ENCODE results near the gene BARD1.

Gene BARD1

GRCh38 chr2:214808981-214809750 is at the start of gene BARD1:
Gene BARD1, minus strand, starts transcription at chr2:214809683. Its CDS starts 114 bp downstream, at chr2:214809569.
- ATAC-seq (ENCODE audit: insufficient read depth, low read depth) (peak; percentile 52), DNase-seq (peak; percentile 75)
- TF ChIP-seq EZH2 (IDR thresholded peaks at IDR 0.05; ENCODE audit: borderline replicate concordance, low read depth, low read length, severe bottlenecking), result no peak
- TF ChIP-seq CTCF (IDR thresholded peaks at IDR 0.05; ENCODE audit: borderline replicate concordance, extremely low read depth, low read length, poor library complexity, severe bottlenecking), result peak; percentile 32
- Histone ChIP-seq H3K36me3 (ENCODE audit: insufficient read depth, low read length) (peaks cover 21% of the 10 kb centered on the region), H3K4me1 (ENCODE audit: insufficient read depth, low read length) (peaks cover 45% of the 10 kb centered on the region), H3K4me2 (ENCODE audit: insufficient read depth, low read length) (peak within 1 kb of the TSS; percentile 83), H3K9me3 (ENCODE audit: insufficient read depth, low read length, severe bottlenecking) (no peaks in the 10 kb centered on the region), H3K27ac (ENCODE audit: low read length) (peak within 1 kb of the TSS; percentile 99), H3K4me3 (ENCODE audit: low read depth in 1 of 2, low read length in 2 of 2) (peak within 1 kb of the TSS; percentile 76 to 93), H3K79me2 (ENCODE audit: insufficient read depth, low read length) (peaks cover 53% of the 10 kb centered on the region), H3K27me3 (ENCODE audit: insufficient read depth, low read length, poor library complexity) (no peaks in the 10 kb centered on the region), H4K20me1 (ENCODE audit: insufficient read depth, low read length) (peaks cover 42% of the 10 kb centered on the region), H2AFZ (ENCODE audit: low read depth, low read length) (peak within 1 kb of the TSS; percentile 91), H3K9ac (ENCODE audit: low read depth, low read length) (peak within 1 kb of the TSS; percentile 99)

DNA sequence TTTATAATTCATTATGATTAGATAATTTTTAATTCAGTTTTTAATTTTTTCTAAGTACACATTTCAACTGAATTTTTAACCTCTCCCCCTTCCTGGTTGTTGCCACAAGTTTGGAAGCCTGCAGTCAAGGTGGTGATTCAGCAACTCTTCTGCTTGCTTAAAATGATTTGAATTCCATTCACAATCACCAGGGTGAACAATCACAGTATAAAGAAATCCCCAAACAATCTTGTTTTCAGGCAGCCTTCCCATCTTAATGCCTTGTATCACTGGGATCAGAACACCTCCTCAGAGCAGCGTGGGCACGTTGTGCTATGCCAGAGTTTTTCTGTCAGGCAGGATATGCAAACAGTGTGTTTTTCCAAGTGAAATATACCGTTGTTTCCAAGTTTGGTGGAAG is 46.7 kb upstream of the BARD1 start:
- H3K4me2 ChIP-seq (ENCODE audit: insufficient read depth, low read length), result no peak overlapping the region
- no peaks in the 10 kb centered on the region for H3K9me3 ChIP-seq (ENCODE audit: insufficient read depth, low read length, severe bottlenecking)
- no peaks in the 10 kb centered on the region for H3K4me1 ChIP-seq (ENCODE audit: insufficient read depth, low read length)
- DNase-seq (no peak), ATAC-seq (ENCODE audit: insufficient read depth, low read depth) (no peak)
- no peak overlapping the region for H3K4me3 ChIP-seq (ENCODE audit: low read depth in 1 of 2, low read length in 2 of 2)
- no peak overlapping the region for H2AFZ ChIP-seq (ENCODE audit: low read depth, low read length)
- no peak overlapping the region for H3K27ac ChIP-seq (ENCODE audit: low read length)
- H4K20me1 ChIP-seq (ENCODE audit: insufficient read depth, low read length), result no peaks in the 10 kb centered on the region
- TF ChIP-seq EZH2 (IDR thresholded peaks at IDR 0.05; ENCODE audit: borderline replicate concordance, low read depth, low read length, severe bottlenecking), result no peak
- no peak for TF ChIP-seq CTCF (IDR thresholded peaks at IDR 0.05; ENCODE audit: borderline replicate concordance, extremely low read depth, low read length, poor library complexity, severe bottlenecking)
- H3K79me2 ChIP-seq (ENCODE audit: insufficient read depth, low read length), result no peaks in the 10 kb centered on the region
- H3K9ac ChIP-seq (ENCODE audit: low read depth, low read length), result no peak overlapping the region
- no peaks in the 10 kb centered on the region for H3K27me3 ChIP-seq (ENCODE audit: insufficient read depth, low read length, poor library complexity)
- H3K36me3 ChIP-seq (ENCODE audit: insufficient read depth, low read length), result no peaks in the 10 kb centered on the region

- TF ChIP-seq CTCF (IDR thresholded peaks at IDR 0.05; ENCODE audit: borderline replicate concordance, extremely low read depth, low read length, poor library complexity, severe bottlenecking) (no peak), EZH2 (IDR thresholded peaks at IDR 0.05; ENCODE audit: borderline replicate concordance, low read depth, low read length, severe bottlenecking) (no peak)
- no peaks in the 10 kb centered on the region for H3K9me3 ChIP-seq (ENCODE audit: insufficient read depth, low read length, severe bottlenecking)
- H3K79me2 ChIP-seq (ENCODE audit: insufficient read depth, low read length), result no peaks in the 10 kb centered on the region
- no peak overlapping the region for H3K9ac ChIP-seq (ENCODE audit: low read depth, low read length)
- H3K4me3 ChIP-seq (ENCODE audit: low read depth in 1 of 2, low read length in 2 of 2), result no peak overlapping the region
- ATAC-seq (ENCODE audit: insufficient read depth, low read depth), result no peak
- no peaks in the 10 kb centered on the region for H3K27me3 ChIP-seq (ENCODE audit: insufficient read depth, low read length, poor library complexity)
- H3K4me1 ChIP-seq (ENCODE audit: insufficient read depth, low read length), result no peaks in the 10 kb centered on the region
- no peak for DNase-seq
- no peak overlapping the region for H3K4me2 ChIP-seq (ENCODE audit: insufficient read depth, low read length)
- H3K27ac ChIP-seq (ENCODE audit: low read length), result no peak overlapping the region
- H4K20me1 ChIP-seq (ENCODE audit: insufficient read depth, low read length), result no peaks in the 10 kb centered on the region
- H3K36me3 ChIP-seq (ENCODE audit: insufficient read depth, low read length), result no peaks in the 10 kb centered on the region
- no peak overlapping the region for H2AFZ ChIP-seq (ENCODE audit: low read depth, low read length)
These were observed 44.4 kb upstream of the BARD1 start for GRCh38 chr2:214853906-214854305.
